Measurements from ENCODE around the gene RPS18. TPM values are rescaled to one million over a fixed set of nuclear protein-coding genes. Genes with fewer than 3 reads are reported as not detected.

The RPS18 gene
- total and polyA plus RNA-seq, 9 of the 15 experiments (the other 6 are each of a cell fraction or from before 2014, with no cell fraction given) = 5,023 to 17,516 (median 8,131) TPM

- TF ChIP-seq MECOM (CRISPR knock-in tag; IDR thresholded peaks at IDR 0.05) (no peak), ZNF431 (CRISPR knock-in tag; IDR thresholded peaks at IDR 0.05) (no peak), ID3 (CRISPR knock-in tag; IDR thresholded peaks at IDR 0.05) (no peak), ID3 (tag; IDR thresholded peaks at IDR 0.05) (peak; percentile 80; the same call in 1 of the 2 replicates), MYBL2 (IDR thresholded peaks at IDR 0.05; ENCODE audit: low read depth) (no peak), MYBL2 (CRISPR knock-in tag; IDR thresholded peaks at IDR 0.05; ENCODE audit: borderline replicate concordance) (no peak), PHTF2 (CRISPR knock-in tag; IDR thresholded peaks at IDR 0.05) (no peak), CCNT2 (IDR thresholded peaks at IDR 0.05; ENCODE audit: borderline replicate concordance, extremely low read depth, insufficient read length, low read depth, low read length) (no peak), ZNF511 (CRISPR knock-in tag; IDR thresholded peaks at IDR 0.05) (no peak), POLR2AphosphoS5 (IDR thresholded peaks at IDR 0.05; ENCODE audit: control insufficient read depth, insufficient read depth, low read depth, low read length) (peak; percentile 79), BCL6 (CRISPR knock-in tag; IDR thresholded peaks at IDR 0.05) (no peak), MIER1 (IDR thresholded peaks at IDR 0.05; ENCODE audit: low read depth) (no peak), ATF3 (IDR thresholded peaks at IDR 0.05) (no peak), ATF3 (CRISPR knock-in tag; conservative IDR thresholded peaks at IDR 0.05) (no peak), POLR2G (IDR thresholded peaks at IDR 0.05; ENCODE audit: low read depth, low read length) (no peak), CEBPB (tag; IDR thresholded peaks at IDR 0.05) (no peak), ZNF12 (CRISPR knock-in tag; IDR thresholded peaks at IDR 0.05) (no peak), ZNF79 (CRISPR knock-in tag; IDR thresholded peaks at IDR 0.05; ENCODE audit: low read depth) (no peak), EWSR1 (IDR thresholded peaks at IDR 0.05; ENCODE audit: borderline replicate concordance, low read depth, partially characterized antibody) (no peak), IRF1 (CRISPR knock-in tag; IDR thresholded peaks at IDR 0.05; ENCODE audit: borderline replicate concordance) (no peak), ZNF277 (CRISPR knock-in tag; IDR thresholded peaks at IDR 0.05; ENCODE audit: borderline replicate concordance) (no peak), EP400 (IDR thresholded peaks at IDR 0.05) (peak; percentile 50), RBM25 (IDR thresholded peaks at IDR 0.05; ENCODE audit: low read depth, low read length, severe bottlenecking) (no peak), ZNF143 (CRISPR knock-in tag; IDR thresholded peaks at IDR 0.05) (no peak)
Measured at GRCh38 chr6:33279971-33280511, 8.2 kb downstream of the RPS18 start (continued).

Measured in K562 (cell line).